Left ventricle myocardium inferior (tissue), 1 donor: ENCODE data around the gene PYGM. TPM values are rescaled to one million over a fixed set of nuclear protein-coding genes. Genes with fewer than 3 reads are reported as not detected.

Experiments
- DNase-seq: peaks from one replicate; pipeline ENCODE4 v3.0.0-alpha.2; 2020
- H3K27ac ChIP-seq: fragments of 200-600 bp; replicated peaks from 2 replicates; pipeline ENCODE4 v1.8.0; 2021
- H3K27me3 ChIP-seq: fragments of 200-600 bp; 2 replicates; pipeline ENCODE4 v1.8.0; 2021; ENCODE audit warnings: low read depth
- H3K36me3 ChIP-seq: fragments of 200-600 bp; 2 replicates; pipeline ENCODE4 v1.8.0; 2021
- H3K4me1 ChIP-seq: fragments of 200-600 bp; 2 replicates; pipeline ENCODE4 v1.8.0; 2021
- H3K4me3 ChIP-seq: fragments of 200-600 bp; 2 replicates; pipeline ENCODE4 v1.8.0; 2021; ENCODE audit warnings: mild to moderate bottlenecking, moderate library complexity
- H3K9me3 ChIP-seq: fragments of 200-600 bp; replicated peaks from 2 replicates; pipeline ENCODE4 v1.8.0; 2021
- CTCF ChIP-seq: fragments of 200-600 bp; IDR thresholded peaks from 2 replicates; pipeline ENCODE4 v1.8.0; 2021; ENCODE audit warnings: antibody characterized with exemption, mild to moderate bottlenecking, borderline replicate concordance
- intact Hi-C: fragments of 100-400 bp; cut with micrococcal nuclease; formaldehyde crosslinking; loops from one replicate; pipeline ENCODE4 v1.11.0; 2022
- total RNA-seq: library from RNA; stranded (reverse); fragmentation: NEBNext Ultra II Directional; extraction: Animal tissue kit (Norgen Biotek cat#: 25700); gene quantifications from one replicate; pipeline ENCODE4 v1.2.1, GENCODE V29; 2021
- donor health status: DM: no; HTN: yes; CAD: no; lungs with severe emphysema.

Gene PYGM
- total RNA-seq, 1 donor from 2014 or later: 89.5 TPM

GRCh38 chr11:64757549-64758329 lies 2.0 kb downstream of the PYGM start:
- no peak overlapping the region for H3K4me3 ChIP-seq
- no peak for DNase-seq
- H3K27me3 ChIP-seq: no peaks in the 10 kb centered on the region
- intact Hi-C loops: no loop called here
- H3K4me1 ChIP-seq: peaks cover 51% of the 10 kb centered on the region
- H3K9me3 ChIP-seq: no peaks in the 10 kb centered on the region
- peaks cover 19% of the 10 kb centered on the region for H3K36me3 ChIP-seq
- no peak for TF ChIP-seq CTCF
- no peak overlapping the region for H3K27ac ChIP-seq

DNA sequence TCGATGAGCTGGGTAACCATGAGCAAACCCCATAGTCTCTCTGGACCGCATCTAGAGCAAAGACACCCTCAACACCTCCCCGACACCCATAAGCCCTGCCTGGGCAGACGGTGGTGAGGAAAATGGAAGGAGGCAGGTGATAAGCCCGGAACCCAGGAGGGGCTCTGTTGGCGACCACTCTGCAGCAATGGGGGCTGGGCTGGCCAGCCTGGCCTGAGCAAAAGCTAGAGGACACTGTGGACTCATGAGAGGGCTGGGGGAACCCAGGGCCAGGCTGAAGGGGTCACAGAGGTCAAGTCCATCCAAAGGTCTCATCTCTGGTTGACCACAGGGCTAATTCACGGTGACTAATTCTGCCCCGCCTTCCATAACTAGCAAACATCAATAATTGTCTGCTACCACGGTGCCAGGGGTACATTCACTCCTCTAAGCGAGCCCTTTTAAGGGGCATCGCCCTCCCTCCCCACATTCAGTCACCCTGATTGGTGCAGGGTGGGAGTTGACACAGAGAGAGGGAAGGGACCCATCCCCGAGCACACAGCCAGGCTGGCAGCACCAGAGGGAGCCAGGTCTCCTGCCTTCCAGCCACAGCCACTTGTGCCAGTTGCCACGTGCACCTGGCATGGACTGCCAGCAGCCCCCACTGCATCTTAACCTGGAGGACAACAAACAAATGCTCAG lies 4.0 kb downstream of the PYGM start:
- intact Hi-C loops: no loop called here
- peaks cover 34% of the 10 kb centered on the region for H3K36me3 ChIP-seq
- H3K9me3 ChIP-seq: no peaks in the 10 kb centered on the region
- no peak for TF ChIP-seq CTCF
- H3K4me3 ChIP-seq: no peak overlapping the region
- no peak overlapping the region for H3K27ac ChIP-seq
- H3K4me1 ChIP-seq: peaks cover 32% of the 10 kb centered on the region
- no peaks in the 10 kb centered on the region for H3K27me3 ChIP-seq
- DNase-seq: no peak

- Histone ChIP-seq H3K27ac (no peak overlapping the region), H3K36me3 (peaks cover 42% of the 10 kb centered on the region), H3K9me3 (no peaks in the 10 kb centered on the region), H3K4me1 (peaks cover 25% of the 10 kb centered on the region), H3K27me3 (no peaks in the 10 kb centered on the region), H3K4me3 (no peak overlapping the region)
- no peak for TF ChIP-seq CTCF
- intact Hi-C loops: no loop called here
- no peak for DNase-seq
Observed at GRCh38 chr11:64754919-64755662, 4.7 kb downstream of the PYGM start.

DNA sequence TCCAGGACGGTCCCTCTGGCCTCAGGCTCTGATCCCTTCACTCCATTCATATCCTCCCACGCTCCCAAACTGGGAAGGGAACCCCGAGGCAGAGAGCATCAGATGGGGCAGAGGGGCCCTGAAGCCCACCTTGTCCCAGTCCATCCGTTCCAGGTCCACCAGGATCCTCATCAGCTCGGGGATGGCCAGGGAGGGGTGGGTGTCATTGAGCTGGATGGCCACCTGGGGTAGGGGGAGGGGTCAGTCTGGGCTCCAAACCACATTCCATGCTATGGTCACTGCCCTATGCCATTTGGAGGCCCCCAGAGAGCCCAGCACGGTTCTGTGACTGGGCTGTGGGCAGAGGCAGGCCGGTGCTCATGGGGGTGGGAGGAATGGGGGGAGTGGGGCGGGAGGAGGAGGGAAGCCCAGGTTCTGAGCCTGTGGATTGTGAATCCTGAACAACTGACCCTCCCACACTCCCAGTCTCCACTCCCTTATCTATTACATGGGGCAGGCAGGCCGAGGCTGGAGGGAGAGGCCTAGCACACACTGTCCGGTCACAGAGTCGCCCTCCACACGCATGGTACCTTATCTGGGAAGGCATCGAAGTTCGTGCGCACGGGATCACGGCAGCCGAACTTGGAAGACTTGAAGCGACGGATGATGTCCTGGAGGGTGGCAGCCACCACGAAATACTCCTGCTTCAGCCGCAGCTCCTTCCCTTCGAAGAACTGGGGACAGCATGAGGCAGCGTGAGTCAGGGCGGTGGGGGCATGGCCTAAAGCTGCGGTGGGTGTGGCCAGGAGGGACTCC lies 5.5 kb downstream of the PYGM start:
- no peaks in the 10 kb centered on the region for H3K9me3 ChIP-seq
- no peak for TF ChIP-seq CTCF
- DNase-seq: no peak
- H3K4me3 ChIP-seq: no peak overlapping the region
- H3K4me1 ChIP-seq: peaks cover 17% of the 10 kb centered on the region
- intact Hi-C loops: no loop called here
- H3K27ac ChIP-seq: no peak overlapping the region
- peaks cover 42% of the 10 kb centered on the region for H3K36me3 ChIP-seq
- H3K27me3 ChIP-seq: no peaks in the 10 kb centered on the region

DNA sequence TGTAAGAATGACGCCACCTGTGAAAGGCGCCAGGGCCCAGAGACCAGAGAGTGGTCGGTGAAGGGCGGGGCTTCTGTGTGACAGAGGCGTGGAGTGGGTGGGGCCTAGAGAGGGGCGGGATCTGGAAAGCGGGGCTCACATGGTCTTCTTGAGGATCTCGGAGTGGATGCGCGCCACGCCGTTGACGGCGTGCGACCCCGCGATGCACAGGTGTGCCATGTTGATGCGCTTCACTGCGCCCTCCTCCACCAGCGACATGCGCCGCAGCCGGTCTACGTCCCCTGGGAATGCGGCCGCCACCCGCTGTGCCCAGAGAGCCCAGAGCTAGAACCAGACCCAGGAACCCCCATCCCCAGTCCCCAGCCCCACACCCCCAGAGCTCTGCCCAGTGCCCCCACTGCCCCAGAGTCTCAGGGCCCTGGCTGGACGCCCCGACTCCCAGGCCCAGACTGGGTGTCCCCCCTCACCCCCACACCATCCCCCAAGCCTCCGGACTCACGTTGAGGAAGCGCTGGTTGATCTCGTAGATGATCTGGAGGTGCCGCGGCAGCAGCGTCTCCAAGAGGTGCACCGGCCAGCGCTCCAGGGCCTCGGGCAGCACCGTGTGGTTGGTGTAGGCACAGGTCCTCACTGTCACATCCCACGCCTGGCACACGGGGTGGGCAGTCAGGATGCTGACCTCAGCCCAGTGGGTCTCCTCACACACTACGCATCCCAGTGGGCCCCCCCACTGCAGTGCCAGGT lies 6.2 kb downstream of the PYGM start:
- Histone ChIP-seq H3K27ac (no peak overlapping the region), H3K36me3 (peaks cover 42% of the 10 kb centered on the region), H3K4me3 (no peak overlapping the region), H3K9me3 (no peaks in the 10 kb centered on the region), H3K4me1 (peaks cover 9% of the 10 kb centered on the region), H3K27me3 (no peaks in the 10 kb centered on the region)
- TF ChIP-seq CTCF: no peak
- DNase-seq: no peak
- intact Hi-C loops: no loop called here
